IPS DF 19.7 (cell line): Measurements from ENCODE around the gene ECT2.
"Not testable (repeated sequence)": the region's sequence is repeated elsewhere in the genome, so short reads cannot be mapped to it uniquely, and the experiment has no call there.

Experiments used
- DNase-seq: peaks from one replicate; pipeline ENCODE4 v3.0.0-alpha.2; 2013; ENCODE audit warnings: low read depth, low spot score

The ECT2 gene

DNA sequence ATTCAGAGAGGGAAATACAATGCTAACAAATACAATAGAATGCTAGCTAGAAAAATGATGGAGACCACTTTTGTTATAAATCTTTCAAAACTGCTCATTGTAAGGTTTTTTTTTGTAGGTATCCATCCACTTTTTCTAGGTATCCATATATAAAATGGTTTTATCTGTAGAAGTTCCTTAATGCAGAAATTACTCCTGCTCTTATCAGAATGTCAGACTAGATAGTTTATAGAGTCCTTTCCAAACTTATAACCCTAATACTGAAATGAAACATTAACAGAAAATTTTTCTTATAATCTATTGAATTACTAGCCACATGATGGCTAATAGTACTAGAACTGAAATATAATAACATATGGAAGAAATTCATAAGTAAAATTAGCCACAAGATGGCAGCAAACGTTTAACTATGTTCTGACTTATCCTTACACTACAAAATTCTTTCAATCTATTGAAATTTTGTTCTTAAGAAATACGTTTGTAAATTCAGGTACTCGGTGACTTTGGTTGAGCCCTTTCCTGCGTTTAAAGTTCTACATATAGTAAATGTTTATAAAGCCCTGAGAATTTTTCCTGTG, 58.5 kb downstream of the ECT2 start:
- DNase-seq: no peak

DNA sequence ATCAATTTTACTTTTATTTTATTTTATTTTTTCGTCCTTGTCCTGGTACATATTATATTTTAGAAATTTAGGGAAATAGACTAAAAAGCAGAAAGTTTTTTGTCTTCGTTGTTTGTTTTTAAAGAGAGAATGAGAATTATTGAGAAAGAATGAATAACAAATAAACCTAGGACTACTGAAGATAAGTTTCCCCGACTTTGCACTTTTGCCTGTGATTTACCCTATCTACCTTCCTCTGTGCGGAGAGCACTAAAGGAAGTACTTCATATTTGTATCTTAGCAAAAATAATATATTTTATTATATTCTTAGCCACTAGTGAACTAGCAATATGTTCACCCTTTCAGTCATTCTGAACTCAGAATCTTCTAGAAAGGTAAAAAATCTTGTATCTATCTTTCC, 60.6 kb downstream of the ECT2 start:
- DNase-seq: no peak

DNA sequence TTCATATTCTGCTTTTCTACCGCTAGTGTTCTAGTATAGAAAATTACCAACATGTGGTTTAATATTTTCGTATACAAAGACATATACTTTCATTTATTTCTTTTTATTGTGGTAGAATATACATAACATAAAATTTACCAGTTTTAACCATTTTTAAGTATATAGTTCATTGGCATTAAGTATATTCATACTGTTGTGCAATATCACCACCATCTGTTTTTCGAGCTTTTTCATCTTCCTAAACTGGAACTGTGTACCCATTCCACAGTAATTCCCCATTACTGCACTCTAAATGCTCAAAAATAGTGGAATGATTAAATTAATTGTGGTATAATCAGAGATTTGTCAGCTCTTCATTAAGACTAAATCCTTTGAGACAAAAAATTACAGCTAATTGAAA, 62.9 kb downstream of the ECT2 start:
- no peak for DNase-seq

DNA sequence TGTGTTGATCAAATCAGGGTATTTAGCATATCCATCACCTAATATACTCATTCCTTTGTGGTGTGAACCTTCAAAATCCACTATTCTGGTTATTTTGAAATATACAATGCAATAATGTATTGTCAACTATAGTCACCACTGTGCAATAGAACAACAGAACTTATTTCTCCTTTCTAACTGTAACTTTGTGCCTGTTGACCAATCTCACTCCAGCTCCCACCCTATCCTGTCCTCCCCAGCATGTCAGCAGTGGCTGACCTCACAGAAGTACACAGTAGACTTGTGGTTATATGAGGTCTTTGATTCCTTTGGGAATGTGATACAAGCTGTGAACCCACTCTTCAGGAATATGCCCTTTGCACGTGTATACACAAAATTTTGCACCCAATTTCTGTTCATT, 64.2 kb downstream of the ECT2 start:
- no peak for DNase-seq

DNA sequence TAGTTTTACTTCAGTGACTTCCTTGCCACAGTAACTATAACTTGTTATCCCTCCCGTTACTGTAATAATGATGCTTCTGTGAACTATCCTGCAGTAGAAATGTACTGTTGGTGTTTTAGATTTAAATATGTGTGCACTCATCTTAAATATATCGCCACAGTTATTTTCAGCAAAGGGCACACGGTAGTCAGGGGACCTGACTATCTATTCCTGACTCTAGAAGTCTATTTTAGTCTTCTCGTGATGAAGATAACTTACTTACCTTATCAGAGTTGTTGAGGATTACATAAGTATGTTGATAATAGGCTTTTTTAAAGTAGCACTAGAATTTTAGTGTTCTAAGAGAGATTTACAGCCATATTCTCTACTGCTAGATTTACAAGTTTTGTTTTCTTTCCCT, 65.3 kb downstream of the ECT2 start:
- DNase-seq: no peak

DNA sequence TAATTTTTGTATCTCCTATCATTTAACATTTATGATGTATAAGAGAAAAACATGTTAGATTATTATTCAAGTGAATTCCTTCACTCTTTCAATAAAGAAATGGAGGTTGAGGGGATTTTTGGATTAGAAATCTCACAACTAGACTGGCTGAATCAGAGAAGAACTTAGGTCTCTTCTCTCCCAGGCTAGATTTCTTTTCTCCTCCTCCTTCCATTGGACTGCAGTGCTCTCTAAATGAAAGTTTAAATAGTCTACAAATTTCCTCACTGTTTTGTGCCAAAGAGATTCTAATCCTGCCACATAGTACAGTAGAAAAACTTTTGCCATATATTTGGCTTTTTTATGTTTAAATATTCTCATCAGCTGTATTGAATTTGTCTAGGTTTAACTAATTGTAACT, 65.8 kb downstream of the ECT2 start:
- no peak for DNase-seq

DNA sequence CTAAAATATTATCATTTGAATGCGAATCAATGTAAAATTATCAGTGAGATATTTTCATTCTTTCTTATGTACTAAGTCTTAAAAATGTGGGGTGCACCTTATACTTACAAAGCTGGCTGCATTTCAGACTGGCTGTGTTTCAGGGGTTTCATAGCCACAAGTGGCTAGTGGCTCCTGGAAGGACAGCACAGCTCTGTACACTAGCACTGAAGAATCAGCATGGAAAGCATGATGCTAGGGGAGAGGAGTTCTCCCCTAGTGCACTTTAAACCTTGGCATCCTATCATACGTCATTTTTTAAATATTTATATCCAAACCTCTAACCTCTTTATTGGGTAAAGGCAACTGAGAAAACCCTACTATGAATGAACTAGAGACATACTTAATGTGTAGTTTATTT, 66.4 kb downstream of the ECT2 start:
- DNase-seq: no peak

DNA sequence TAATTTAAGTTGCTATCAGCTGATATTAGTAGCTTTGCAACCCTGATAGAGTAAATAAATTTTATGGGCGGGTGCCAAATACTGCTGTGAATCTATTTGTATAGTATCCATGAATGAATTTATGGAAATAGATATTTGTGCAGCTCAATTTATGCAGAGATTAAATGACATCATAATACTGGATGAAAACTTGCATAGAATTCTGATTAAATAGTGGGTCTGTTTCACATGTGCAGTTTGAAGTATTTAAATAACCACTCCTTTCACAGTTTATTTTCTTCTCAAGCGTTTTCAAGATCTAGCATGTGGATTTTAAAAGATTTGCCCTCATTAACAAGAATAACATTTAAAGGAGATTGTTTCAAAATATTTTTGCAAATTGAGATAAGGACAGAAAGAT, 70.0 kb downstream of the ECT2 start:
- no peak for DNase-seq

DNA sequence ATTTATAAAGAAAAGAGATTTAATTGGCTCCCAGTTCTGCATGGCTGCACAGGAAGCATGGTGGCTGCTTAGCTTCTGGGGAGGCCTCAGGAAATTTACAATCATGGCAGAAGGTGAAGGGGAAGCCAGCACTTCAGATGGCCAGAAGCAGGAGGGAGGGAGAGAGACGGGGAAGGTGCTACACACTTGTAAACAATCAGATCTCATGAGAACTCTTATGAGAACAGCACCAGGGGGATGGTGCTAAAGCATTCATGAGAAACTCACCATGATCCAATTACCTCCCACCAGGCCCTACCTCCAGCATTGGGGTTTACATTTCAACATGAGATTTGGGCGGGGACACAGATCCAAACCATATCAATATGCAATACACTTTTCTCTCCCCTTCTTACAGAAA, 73.7 kb downstream of the ECT2 start:
- DNase-seq: no peak

DNA sequence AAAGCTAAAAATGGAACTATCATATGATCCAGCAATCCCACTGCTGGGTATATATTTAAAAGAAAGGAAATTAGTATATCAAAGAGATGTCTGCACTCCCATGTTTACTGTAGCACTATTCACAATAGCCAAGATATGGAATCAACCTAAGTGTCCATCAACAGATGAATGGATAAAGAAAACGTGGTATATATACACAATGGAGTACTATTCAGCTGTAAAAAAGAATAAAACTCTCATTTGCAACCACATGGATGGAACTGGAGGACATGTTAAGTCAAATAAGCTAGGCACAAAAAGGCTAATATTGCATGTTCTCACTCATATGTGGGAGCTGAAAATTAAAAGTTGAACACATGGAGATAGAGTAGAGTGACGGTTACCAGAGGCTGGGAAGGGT, 76.7 kb downstream of the ECT2 start:
- DNase-seq: not testable (repeated sequence)

DNA sequence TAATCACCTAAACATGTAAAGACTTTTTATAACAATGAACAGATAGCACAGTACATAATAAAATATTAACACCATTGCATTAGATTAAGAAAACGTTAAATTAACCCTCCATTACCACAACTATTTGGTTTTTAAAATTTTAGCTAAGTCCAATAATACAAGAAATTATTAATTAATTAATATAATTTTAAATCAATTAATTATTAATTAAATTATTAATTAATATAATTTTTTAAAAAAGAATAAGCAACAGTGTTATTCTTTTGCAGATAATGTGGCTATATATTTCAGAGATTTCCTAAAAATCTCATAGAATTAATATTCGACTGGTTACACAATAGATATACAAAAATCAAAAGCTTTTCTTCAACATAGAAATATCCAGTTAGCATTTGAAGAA, 82.5 kb downstream of the ECT2 start:
- no peak for DNase-seq

DNA sequence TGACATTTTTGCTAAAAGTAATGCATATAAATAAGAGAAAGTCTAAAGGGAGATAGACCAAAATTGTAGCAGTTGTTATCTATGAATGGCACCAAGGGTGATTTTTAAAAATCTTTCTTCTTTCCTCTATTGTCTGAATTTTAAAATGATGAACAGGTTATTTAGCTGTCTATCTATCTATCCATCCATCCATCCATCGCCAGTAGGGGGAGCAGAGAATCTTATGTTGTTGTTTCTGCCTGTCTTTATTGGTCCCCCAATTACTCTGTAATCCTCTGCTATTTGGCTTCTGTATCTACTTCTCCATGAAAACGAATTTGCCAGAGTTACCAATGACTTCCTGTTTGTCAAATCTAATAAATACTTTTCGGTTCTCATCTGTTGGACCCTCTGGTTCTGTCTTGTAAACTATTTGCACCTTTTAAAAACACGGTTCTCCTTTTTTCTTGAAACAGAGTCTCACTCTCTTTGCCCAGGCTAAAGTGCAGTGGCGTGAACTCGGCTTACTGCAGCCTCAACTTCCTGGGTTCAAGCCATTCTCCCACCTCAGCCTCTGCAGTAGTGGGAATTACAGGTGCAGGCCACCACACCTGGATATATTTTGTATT, 86.0 kb downstream of the ECT2 start:
- DNase-seq: no peak

DNA sequence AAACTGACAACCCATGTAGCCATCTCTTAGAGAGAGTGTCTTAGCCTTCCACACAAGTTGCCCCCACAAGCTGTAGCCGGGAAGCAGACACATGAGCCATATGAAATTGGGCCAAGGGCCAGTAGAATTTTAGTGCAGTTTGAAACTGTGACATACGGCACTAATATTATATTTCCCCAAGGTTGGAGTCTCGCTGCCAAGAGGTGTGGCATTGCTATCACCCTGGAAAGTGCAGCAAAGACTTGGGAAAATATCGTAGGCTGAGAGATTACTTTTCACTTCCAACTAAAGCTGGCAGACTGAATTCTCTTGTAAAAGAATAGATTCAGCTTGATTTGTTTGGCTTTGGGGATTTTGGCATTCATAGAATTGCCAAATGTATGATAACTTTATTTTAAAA, 89.2 kb downstream of the ECT2 start:
- DNase-seq: no peak

DNA sequence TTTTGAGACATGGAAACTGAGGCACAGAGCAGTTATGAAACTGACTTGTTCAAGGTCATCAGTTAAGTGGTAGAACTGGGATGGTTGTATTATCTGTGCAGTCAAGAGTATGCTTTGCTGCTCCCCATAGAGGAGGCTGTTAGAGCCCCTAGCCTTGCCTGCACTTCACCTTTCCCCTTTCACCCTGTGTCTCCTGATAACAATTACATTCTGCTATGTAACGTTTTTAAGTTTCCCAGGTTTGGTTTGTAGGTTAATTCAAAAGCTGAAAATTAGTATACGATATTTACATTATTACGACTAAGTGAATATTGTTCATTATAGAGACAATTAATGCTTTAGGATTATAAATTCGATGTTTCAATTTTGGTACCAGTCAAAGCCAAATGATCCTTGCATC, 89.9 kb downstream of the ECT2 start:
- no peak for DNase-seq

DNA sequence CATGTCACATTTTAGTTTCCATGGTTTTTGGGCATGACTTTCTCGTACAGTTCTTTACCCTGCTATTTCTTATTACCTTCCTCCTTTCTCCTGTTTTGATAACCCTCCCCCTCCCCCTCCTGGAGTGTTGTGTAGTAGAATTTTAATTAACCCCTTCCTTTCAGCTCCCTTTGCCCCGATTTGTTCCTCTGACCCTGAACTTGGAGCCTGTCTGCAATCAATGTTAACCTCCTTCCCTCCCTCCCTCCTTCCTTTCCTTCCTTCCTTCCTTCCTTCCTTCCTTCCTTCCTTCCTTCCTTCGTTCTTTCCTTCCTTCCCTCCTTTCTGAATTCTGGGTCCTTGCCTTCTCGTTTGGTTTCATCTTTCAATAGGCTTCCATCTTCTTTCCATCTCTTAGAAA, 90.4 kb downstream of the ECT2 start:
- DNase-seq: no peak

DNA sequence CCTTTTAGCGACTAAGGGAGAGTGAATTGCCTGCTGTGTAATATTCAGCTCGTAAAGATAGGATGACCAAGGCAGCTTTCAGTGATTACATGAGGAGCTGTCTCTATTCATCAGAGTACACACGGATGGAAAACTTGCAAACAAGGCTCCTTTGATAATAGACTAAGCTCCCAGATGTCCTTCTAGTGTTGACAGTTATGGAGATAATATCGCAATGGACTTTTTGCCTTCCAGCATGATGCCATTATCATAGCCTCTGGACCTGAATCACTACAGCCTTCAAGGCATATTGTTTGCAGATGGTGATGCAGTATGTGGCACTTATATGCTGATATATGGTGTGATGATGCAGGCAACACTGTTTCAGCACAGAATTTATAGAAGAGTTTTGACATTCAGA, 93.9 kb downstream of the ECT2 start:
- DNase-seq: no peak

DNA sequence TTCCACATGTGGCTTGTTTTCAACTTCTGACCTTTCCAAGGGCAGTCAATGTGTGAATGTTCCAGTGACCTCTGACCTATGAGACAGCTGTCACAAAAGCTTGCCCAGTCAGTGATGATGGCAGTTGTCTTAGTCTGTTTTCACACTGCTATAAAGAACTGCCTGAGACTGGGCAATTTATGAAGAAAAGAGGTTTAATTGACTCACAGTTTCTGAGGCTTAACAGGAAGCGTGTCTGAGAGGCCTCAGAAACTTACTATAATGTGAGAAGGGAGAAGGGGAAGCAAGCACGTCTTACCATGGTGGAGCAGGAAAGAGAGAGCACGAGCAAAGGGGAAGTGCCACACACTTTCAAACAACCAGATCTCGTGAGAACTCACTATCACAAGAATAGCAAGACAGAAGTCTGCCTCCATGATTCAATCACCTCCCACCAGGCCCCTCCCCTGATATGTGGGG, 95.6 kb downstream of the ECT2 start:
- DNase-seq: no peak

DNA sequence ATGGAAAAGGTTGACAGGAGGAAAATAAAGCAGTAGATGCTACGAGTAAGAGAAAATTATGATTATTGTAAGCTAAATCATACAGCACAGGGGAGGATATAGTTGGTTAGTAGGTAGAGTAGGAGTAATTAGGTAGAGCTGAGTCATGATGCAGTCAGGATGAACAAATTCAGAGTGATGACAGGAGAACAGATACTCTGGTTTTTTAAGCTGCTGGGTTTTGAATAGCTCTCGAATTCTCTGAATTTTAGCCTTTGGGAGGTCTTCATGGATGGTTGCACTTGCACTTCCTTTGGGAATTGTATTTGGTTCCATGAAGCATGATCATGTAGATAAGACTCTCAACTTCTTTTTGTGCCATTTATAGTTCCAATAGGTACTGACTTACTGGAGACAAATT, 96.2 kb downstream of the ECT2 start:
- DNase-seq: no peak

DNA sequence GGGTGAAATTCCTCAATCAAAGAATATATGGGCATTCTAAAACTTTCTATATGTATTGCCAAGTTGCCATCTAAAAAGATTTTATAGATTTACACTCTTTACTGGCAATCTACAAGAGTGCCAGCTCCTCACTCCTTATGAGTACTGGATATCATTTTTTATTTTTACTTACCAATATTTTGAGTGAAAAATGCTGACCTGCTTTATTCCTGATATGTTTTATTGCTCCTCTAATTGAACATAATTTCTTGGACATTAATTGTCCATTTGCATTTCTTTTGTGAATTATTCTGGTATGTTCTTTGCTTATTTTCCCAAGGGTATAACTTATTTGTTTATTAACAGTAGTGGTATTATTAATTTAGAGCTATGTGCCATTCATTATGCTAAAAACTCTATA, 96.8 kb downstream of the ECT2 start:
- DNase-seq: no peak

DNA sequence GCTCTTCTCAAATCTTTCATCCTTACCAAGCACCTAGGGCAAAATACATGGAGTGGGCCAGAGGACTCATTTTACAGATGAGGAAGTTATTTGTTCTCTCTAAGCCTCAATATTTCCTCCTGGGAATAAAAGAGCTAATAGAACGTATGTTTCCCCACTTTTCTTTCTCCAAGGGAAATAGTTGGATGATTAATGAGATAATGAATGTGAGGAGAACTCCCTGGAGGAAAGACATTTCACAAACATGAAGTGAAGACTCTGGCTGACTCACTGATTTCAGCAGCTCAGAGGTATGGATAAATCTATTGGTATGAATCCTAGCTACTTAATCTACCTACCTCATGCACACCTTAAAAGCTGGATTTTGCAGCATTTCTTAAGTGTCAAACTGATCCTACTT, 98.4 kb downstream of the ECT2 start:
- DNase-seq: no peak

DNA sequence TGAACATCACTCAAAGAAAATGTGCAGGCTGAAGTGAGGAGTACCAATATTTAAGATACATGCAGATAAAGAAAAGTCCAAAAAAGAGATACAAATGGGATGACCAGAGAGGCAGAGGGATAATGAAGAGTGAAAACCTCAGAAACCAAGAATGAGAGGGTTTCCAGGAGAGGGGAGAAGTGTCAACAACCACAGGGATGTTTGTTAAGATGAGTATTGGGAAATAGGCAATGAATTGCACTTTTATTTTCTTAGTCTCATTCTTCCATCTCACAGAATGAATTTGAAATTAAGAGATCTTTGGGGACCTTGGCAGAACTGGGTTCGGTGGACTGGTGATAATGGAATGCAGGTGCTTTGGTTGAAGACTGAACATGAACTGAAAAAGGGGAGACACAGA, 102.5 kb downstream of the ECT2 start:
- no peak for DNase-seq

DNA sequence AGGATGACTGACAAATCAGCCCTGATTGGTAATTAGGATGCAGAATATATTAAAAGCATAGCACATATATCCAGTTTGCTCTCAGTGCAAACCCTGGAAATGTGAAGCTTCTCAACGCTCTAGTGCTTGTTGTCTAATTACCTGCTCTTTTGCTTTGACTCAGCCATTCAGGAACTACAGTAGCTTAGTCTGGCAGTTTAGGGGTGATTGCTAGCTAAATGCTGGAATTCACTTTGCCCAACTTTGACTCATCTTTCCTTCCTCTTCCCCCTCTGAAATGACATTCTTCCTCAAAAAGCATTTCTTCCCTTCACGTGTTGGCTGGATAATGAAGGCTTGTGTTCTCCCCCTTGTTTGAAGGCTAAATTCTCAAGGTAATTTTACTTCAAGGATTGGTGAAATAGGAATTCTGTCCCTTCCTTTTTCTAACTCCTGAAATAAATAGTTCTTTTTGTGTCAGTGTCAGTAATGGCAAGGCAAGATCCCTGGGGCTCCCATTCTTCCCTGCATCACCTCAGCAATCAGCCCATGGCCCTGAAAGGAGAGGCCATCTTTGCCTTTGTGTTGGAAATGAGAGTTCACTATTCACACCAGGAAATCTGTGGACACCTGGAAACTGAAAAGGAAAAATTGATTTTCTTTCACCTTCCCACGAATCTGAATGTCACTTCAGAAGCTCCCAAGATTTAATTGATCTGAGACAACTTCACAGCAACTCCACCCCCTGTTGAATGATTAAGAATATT, 103.6 kb downstream of the ECT2 start:
- no peak for DNase-seq

DNA sequence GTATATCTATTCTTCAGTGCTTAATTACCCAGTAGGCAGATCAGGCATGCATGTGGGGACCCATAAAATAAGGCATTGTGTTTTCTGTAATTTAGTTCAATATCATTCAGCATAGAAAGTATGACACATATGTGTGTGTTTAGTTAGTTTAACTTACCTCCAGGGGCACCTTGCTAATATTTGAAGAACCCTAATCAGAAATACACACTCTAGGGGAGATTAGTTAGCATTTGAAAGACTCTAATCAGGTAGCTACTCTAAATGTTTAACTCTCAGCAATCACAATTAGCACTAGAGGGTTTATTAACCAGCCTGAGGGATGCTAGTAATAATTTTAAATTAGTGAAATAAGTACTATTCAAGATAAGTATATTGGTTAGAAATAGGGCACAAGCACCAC, 104.5 kb downstream of the ECT2 start:
- DNase-seq: no peak
